Measurements from ENCODE around the gene PKN1. TPM values are rescaled to one million over a fixed set of nuclear protein-coding genes. Genes with fewer than 3 reads are reported as not detected.

Gene PKN1
- polyA plus RNA-seq, 1 donor (not counting 4 experiments of a cell fraction or from before 2014, with no cell fraction given): 0.62 TPM

DNA sequence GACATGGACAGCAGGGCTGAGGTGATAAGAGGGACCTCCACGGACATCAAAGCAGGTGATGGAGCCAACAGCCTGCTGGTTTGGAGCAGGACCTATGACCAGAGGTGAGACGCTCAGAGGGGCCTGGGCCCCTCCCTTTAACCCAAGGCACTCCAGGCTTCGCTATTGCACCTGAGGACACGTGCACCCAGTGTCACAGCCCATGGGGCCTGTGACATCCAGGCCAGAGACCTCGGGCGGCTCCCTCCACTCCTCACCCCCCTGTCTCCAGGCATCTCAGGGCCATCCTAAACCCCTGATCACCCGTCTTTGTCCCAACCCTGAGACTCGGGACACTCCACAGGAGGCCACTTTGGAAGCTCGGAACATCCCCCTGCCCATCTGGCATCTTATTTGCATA, 38.9 kb upstream of the PKN1 start:
- FAIRE-seq: no peak
- DNase-seq (ENCODE audit: low read depth, low spot score): no peak
- Histone ChIP-seq H3K27me3 (ENCODE audit: control insufficient read depth, extremely low read depth, insufficient read depth, low read length) (no peaks in the 10 kb centered on the region), H3K79me2 (ENCODE audit: control insufficient read depth, insufficient read depth, low read length) (no peaks in the 10 kb centered on the region), H4K20me1 (ENCODE audit: control insufficient read depth, extremely low read depth, insufficient read depth, low read length) (no peaks in the 10 kb centered on the region), H3K4me1 (ENCODE audit: control insufficient read depth, extremely low read depth, insufficient read depth, low read length) (no peaks in the 10 kb centered on the region), H3K27ac (ENCODE audit: control insufficient read depth, insufficient read depth, low read length) (no peak overlapping the region), H2AFZ (ENCODE audit: control insufficient read depth, low read length) (no peak overlapping the region), H3K9me1 (ENCODE audit: control insufficient read depth, extremely low read depth, insufficient read depth, low read length) (no peaks in the 10 kb centered on the region), H3K4me2 (ENCODE audit: control insufficient read depth, extremely low read depth, insufficient read depth, low read depth, low read length) (no peak overlapping the region), H3K4me3 (ENCODE audit: control insufficient read depth in 2 of 3, extremely low read depth in 1 of 3, insufficient read depth in 2 of 3, low read depth in 1 of 3, low read length in 3 of 3) (no peak overlapping the region), H3K9me3 (ENCODE audit: control insufficient read depth, low read depth, low read length) (no peaks in the 10 kb centered on the region), H3K9ac (ENCODE audit: control insufficient read depth, extremely low read depth, insufficient read depth, low read length) (no peak overlapping the region), H3K36me3 (ENCODE audit: control insufficient read depth in 2 of 2, extremely low read depth in 1 of 2, insufficient read depth in 2 of 2, low read length in 2 of 2) (peaks cover 4 to 7% of the 10 kb centered on the region in 2 experiments)
- dilution Hi-C loops (cut with MboI; ENCODE audit: extremely low pct_ligation_motif_present, low sequenced_read_pairs): no loop called here
- TF ChIP-seq, protein P1, sequence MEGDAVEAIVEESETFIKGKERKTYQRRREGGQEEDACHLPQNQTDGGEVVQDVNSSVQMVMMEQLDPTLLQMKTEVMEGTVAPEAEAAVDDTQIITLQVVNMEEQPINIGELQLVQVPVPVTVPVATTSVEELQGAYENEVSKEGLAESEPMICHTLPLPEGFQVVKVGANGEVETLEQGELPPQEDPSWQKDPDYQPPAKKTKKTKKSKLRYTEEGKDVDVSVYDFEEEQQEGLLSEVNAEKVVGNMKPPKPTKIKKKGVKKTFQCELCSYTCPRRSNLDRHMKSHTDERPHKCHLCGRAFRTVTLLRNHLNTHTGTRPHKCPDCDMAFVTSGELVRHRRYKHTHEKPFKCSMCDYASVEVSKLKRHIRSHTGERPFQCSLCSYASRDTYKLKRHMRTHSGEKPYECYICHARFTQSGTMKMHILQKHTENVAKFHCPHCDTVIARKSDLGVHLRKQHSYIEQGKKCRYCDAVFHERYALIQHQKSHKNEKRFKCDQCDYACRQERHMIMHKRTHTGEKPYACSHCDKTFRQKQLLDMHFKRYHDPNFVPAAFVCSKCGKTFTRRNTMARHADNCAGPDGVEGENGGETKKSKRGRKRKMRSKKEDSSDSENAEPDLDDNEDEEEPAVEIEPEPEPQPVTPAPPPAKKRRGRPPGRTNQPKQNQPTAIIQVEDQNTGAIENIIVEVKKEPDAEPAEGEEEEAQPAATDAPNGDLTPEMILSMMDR (optimal IDR thresholded peaks at IDR 0.05 in 1 of 3, IDR thresholded peaks at IDR 0.05 in 1 of 3, conservative IDR thresholded peaks at IDR 0.05 in 1 of 3; ENCODE audit: extremely low read depth in 1 of 3, insufficient read depth in 2 of 3, low read length in 3 of 3): no peak
- no peak for TF ChIP-seq EZH2 (IDR thresholded peaks at IDR 0.05; ENCODE audit: low read length)

- FAIRE-seq (no peak), DNase-seq (ENCODE audit: low read depth, low spot score) (no peak)
- H3K79me2 ChIP-seq (ENCODE audit: control insufficient read depth, insufficient read depth, low read length): no peaks in the 10 kb centered on the region
- no peaks in the 10 kb centered on the region for H3K9me3 ChIP-seq (ENCODE audit: control insufficient read depth, low read depth, low read length)
- H2AFZ ChIP-seq (ENCODE audit: control insufficient read depth, low read length): no peak overlapping the region
- no peaks in the 10 kb centered on the region for H3K9me1 ChIP-seq (ENCODE audit: control insufficient read depth, extremely low read depth, insufficient read depth, low read length)
- H3K27ac ChIP-seq (ENCODE audit: control insufficient read depth, insufficient read depth, low read length): no peak overlapping the region
- H4K20me1 ChIP-seq (ENCODE audit: control insufficient read depth, extremely low read depth, insufficient read depth, low read length): no peaks in the 10 kb centered on the region
- peaks cover 4 to 7% of the 10 kb centered on the region in 2 experiments for H3K36me3 ChIP-seq (ENCODE audit: control insufficient read depth in 2 of 2, extremely low read depth in 1 of 2, insufficient read depth in 2 of 2, low read length in 2 of 2)
- H3K27me3 ChIP-seq (ENCODE audit: control insufficient read depth, extremely low read depth, insufficient read depth, low read length): no peaks in the 10 kb centered on the region
- no peak overlapping the region for H3K9ac ChIP-seq (ENCODE audit: control insufficient read depth, extremely low read depth, insufficient read depth, low read length)
- H3K4me2 ChIP-seq (ENCODE audit: control insufficient read depth, extremely low read depth, insufficient read depth, low read depth, low read length): no peak overlapping the region
- dilution Hi-C loops (cut with MboI; ENCODE audit: extremely low pct_ligation_motif_present, low sequenced_read_pairs): no loop called here
- no peak overlapping the region for H3K4me3 ChIP-seq (ENCODE audit: control insufficient read depth in 2 of 3, extremely low read depth in 1 of 3, insufficient read depth in 2 of 3, low read depth in 1 of 3, low read length in 3 of 3)
- H3K4me1 ChIP-seq (ENCODE audit: control insufficient read depth, extremely low read depth, insufficient read depth, low read length): no peaks in the 10 kb centered on the region
- TF ChIP-seq, protein P1 (optimal IDR thresholded peaks at IDR 0.05 in 1 of 3, IDR thresholded peaks at IDR 0.05 in 1 of 3, conservative IDR thresholded peaks at IDR 0.05 in 1 of 3; ENCODE audit: extremely low read depth in 1 of 3, insufficient read depth in 2 of 3, low read length in 3 of 3): no peak
- TF ChIP-seq EZH2 (IDR thresholded peaks at IDR 0.05; ENCODE audit: low read length): no peak
These were observed 37.8 kb upstream of the PKN1 start for GRCh38 chr19:14395262-14395661.
